ENCODE results near the gene USP12.

DNA sequence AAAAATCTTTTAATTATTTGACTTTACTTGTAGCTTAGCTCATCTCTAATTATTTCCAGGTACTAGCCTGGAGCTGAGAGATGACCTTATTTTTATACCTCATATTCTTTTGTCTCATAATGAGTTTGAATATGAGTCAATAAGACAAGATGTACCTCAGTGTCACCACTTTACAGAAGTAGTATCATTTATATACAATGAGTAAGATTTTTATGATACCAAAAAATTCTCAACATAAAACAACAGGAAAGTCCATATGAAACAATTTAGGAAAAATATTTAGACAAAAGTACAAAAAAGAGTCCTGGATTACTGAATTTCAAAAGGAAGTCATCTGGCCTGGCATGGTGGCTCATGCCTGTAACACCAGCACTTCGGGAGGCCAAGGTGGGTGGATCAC lies 21.4 kb upstream of the USP12 start:
- TF ChIP-seq, protein P1, sequence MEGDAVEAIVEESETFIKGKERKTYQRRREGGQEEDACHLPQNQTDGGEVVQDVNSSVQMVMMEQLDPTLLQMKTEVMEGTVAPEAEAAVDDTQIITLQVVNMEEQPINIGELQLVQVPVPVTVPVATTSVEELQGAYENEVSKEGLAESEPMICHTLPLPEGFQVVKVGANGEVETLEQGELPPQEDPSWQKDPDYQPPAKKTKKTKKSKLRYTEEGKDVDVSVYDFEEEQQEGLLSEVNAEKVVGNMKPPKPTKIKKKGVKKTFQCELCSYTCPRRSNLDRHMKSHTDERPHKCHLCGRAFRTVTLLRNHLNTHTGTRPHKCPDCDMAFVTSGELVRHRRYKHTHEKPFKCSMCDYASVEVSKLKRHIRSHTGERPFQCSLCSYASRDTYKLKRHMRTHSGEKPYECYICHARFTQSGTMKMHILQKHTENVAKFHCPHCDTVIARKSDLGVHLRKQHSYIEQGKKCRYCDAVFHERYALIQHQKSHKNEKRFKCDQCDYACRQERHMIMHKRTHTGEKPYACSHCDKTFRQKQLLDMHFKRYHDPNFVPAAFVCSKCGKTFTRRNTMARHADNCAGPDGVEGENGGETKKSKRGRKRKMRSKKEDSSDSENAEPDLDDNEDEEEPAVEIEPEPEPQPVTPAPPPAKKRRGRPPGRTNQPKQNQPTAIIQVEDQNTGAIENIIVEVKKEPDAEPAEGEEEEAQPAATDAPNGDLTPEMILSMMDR (conservative IDR thresholded peaks at IDR 0.05; ENCODE audit: low read depth in 2 of 2) = no peak
- TF ChIP-seq, protein P2, sequence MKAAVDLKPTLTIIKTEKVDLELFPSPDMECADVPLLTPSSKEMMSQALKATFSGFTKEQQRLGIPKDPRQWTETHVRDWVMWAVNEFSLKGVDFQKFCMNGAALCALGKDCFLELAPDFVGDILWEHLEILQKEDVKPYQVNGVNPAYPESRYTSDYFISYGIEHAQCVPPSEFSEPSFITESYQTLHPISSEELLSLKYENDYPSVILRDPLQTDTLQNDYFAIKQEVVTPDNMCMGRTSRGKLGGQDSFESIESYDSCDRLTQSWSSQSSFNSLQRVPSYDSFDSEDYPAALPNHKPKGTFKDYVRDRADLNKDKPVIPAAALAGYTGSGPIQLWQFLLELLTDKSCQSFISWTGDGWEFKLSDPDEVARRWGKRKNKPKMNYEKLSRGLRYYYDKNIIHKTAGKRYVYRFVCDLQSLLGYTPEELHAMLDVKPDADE (IDR thresholded peaks at IDR 0.05) = no peak
- TF ChIP-seq CREB1 (CRISPR knock-in tag; IDR thresholded peaks at IDR 0.05; ENCODE audit: low read depth) = no peak
- TF ChIP-seq EZH2 (IDR thresholded peaks at IDR 0.05; ENCODE audit: low read depth, unreplicated experiment) = no peak
- no peak for TF ChIP-seq EZH2phosphoT487 (IDR thresholded peaks at IDR 0.05; ENCODE audit: unreplicated experiment)
- no peak for TF ChIP-seq POLR2AphosphoS5 (IDR thresholded peaks at IDR 0.05; ENCODE audit: low read depth)
- TF ChIP-seq, protein P3, sequence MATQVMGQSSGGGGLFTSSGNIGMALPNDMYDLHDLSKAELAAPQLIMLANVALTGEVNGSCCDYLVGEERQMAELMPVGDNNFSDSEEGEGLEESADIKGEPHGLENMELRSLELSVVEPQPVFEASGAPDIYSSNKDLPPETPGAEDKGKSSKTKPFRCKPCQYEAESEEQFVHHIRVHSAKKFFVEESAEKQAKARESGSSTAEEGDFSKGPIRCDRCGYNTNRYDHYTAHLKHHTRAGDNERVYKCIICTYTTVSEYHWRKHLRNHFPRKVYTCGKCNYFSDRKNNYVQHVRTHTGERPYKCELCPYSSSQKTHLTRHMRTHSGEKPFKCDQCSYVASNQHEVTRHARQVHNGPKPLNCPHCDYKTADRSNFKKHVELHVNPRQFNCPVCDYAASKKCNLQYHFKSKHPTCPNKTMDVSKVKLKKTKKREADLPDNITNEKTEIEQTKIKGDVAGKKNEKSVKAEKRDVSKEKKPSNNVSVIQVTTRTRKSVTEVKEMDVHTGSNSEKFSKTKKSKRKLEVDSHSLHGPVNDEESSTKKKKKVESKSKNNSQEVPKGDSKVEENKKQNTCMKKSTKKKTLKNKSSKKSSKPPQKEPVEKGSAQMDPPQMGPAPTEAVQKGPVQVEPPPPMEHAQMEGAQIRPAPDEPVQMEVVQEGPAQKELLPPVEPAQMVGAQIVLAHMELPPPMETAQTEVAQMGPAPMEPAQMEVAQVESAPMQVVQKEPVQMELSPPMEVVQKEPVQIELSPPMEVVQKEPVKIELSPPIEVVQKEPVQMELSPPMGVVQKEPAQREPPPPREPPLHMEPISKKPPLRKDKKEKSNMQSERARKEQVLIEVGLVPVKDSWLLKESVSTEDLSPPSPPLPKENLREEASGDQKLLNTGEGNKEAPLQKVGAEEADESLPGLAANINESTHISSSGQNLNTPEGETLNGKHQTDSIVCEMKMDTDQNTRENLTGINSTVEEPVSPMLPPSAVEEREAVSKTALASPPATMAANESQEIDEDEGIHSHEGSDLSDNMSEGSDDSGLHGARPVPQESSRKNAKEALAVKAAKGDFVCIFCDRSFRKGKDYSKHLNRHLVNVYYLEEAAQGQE (IDR thresholded peaks at IDR 0.05; ENCODE audit: unreplicated experiment) = no peak
- TF ChIP-seq JUNB (IDR thresholded peaks at IDR 0.05; ENCODE audit: unreplicated experiment) = no peak
- no peak for TF ChIP-seq NANOG (IDR thresholded peaks at IDR 0.05; ENCODE audit: borderline replicate concordance)
- no peak for TF ChIP-seq ZNF114 (CRISPR knock-in tag; IDR thresholded peaks at IDR 0.05)
- no peak for TF ChIP-seq ZNF331 (CRISPR knock-in tag; IDR thresholded peaks at IDR 0.05; ENCODE audit: low read depth)
- TF ChIP-seq STAT1 (IDR thresholded peaks at IDR 0.05; ENCODE audit: unreplicated experiment) = no peak

Data from GM23338 (cell line).